IMR-90 (cell line): ENCODE measurements around the gene PODXL2. TPM values are rescaled to one million over a fixed set of nuclear protein-coding genes. Genes with fewer than 3 reads are reported as not detected.

Experiments used
- ATAC-seq: fragments of 200-7000 bp; cut with Tn5 transposase; 2 replicates; pipeline ENCODE4 v1.9.1; 2020; ENCODE audit warnings: low read depth, mild to moderate bottlenecking, moderate library complexity
- BruUV-seq: library from RNA; stranded (reverse); fragments of 400-500 nt; replicated peaks from 2 replicates; lab custom pipeline; 2021; lab: Mats Ljungman, UMichigan
- CTCF ChIA-PET: fragments of 300-600 bp; formaldehyde crosslinking; extraction: SDS; loops from one replicate; lab custom pipeline; 2021; ENCODE audit warnings: antibody characterized with exemption; lab: Yijun Ruan, JAX
- POLR2A ChIA-PET: fragments of 300-600 bp; sonication (Branson Sonifier 250); formaldehyde crosslinking; loops from one replicate; lab custom pipeline; 2022; ENCODE audit warnings: antibody characterized with exemption; ENCODE audit not compliant: unreplicated experiment; lab: Charles Lee
- DNase-seq: peaks from one replicate; pipeline ENCODE4 v3.0.0; 2013
- H2AFZ ChIP-seq: replicated peaks from 2 replicates; pipeline ENCODE3; 2013; ENCODE audit warnings: low read length, mild to moderate bottlenecking; ENCODE audit not compliant: poor library complexity
- H2AK5ac ChIP-seq: 2 replicates; pipeline ENCODE4 v1.6.1; 2013; ENCODE audit warnings: low read depth, low read length, inconsistent platforms
- H2AK9ac ChIP-seq: replicated peaks from 2 replicates; pipeline ENCODE3; 2013; ENCODE audit warnings: mild to moderate bottlenecking, low read depth, low read length, moderate library complexity; ENCODE audit not compliant: poor library complexity
- H2BK120ac ChIP-seq: 2 replicates; pipeline ENCODE4 v1.6.1; 2013; ENCODE audit warnings: low read depth, low read length, inconsistent platforms
- H2BK15ac ChIP-seq: 3 replicates; pipeline ENCODE4 v1.6.1; 2013; ENCODE audit warnings: low read depth, low read length, inconsistent platforms
- H2BK20ac ChIP-seq: 2 replicates; pipeline ENCODE4 v1.6.1; 2013; ENCODE audit warnings: low read depth, mild to moderate bottlenecking, inconsistent platforms, low read length, moderate library complexity
- H2BK5ac ChIP-seq: 2 replicates; pipeline ENCODE4 v1.6.1; 2013; ENCODE audit warnings: mild to moderate bottlenecking, low read depth, low read length, inconsistent platforms; ENCODE audit not compliant: poor library complexity, severe bottlenecking
- H3K14ac ChIP-seq: replicated peaks from 2 replicates; pipeline ENCODE4 v1.6.1; 2013; ENCODE audit warnings: low read depth, low read length, inconsistent platforms
- H3K18ac ChIP-seq: 2 replicates; pipeline ENCODE4 v1.6.1; 2013; ENCODE audit warnings: low read depth, low read length, control low read depth
- H3K23ac ChIP-seq: 2 replicates; pipeline ENCODE4 v1.6.1; 2013; ENCODE audit warnings: low read depth, low read length, inconsistent platforms
- H3K27ac ChIP-seq: 2 replicates; pipeline ENCODE4 v1.5.1; 2013; ENCODE audit warnings: mild to moderate bottlenecking, control low read depth, low read length; ENCODE audit not compliant: insufficient read depth
- H3K27me3 ChIP-seq: 2 replicates; pipeline ENCODE4 v1.6.1; 2013; ENCODE audit warnings: low read length; ENCODE audit not compliant: control insufficient read depth, insufficient read depth
- H3K36me3 ChIP-seq: 2 replicates; pipeline ENCODE4 v1.6.1; 2013; ENCODE audit warnings: low read length, mixed read lengths; ENCODE audit not compliant: control insufficient read depth, insufficient read depth
- H3K4ac ChIP-seq: 2 replicates; pipeline ENCODE4 v1.6.1; 2013; ENCODE audit warnings: low read depth, low read length, inconsistent platforms
- H3K4me1 ChIP-seq: 2 replicates; pipeline ENCODE4 v1.6.1; 2013; ENCODE audit warnings: low read length, mixed read lengths; ENCODE audit not compliant: control insufficient read depth, insufficient read depth
- H3K4me2 ChIP-seq: 2 replicates; pipeline ENCODE4 v1.6.1; 2013; ENCODE audit warnings: low read depth, mild to moderate bottlenecking, control low read depth, low read length, moderate library complexity
- H3K4me3 ChIP-seq: 2 replicates; pipeline ENCODE4 v1.5.1; 2013; ENCODE audit warnings: low read depth, mild to moderate bottlenecking, control low read depth, low read length, moderate library complexity; ENCODE audit not compliant: insufficient read depth
- H3K56ac ChIP-seq: 2 replicates; pipeline ENCODE4 v1.6.1; 2013; ENCODE audit warnings: low read length, inconsistent platforms; ENCODE audit not compliant: insufficient read depth; ENCODE audit errors: extremely low read depth
- H3K79me1 ChIP-seq, 2 experiments: 2 replicates each; pipeline ENCODE4 v1.6.1; 2013; ENCODE audit warnings: low read length in 2 of 2, inconsistent platforms in 1 of 2, low read depth in 1 of 2
- H3K9ac ChIP-seq: 2 replicates; pipeline ENCODE4 v1.6.1; 2013; ENCODE audit warnings: low read depth, low read length, control low read depth
- H3K9me1 ChIP-seq: 2 replicates; pipeline ENCODE4 v1.6.1; 2013; ENCODE audit warnings: low read length, inconsistent platforms; ENCODE audit not compliant: insufficient read depth
- H3K9me3 ChIP-seq: 2 replicates; pipeline ENCODE4 v1.6.1; 2013; ENCODE audit warnings: low read length; ENCODE audit not compliant: control insufficient read depth, insufficient read depth
- H4K20me1 ChIP-seq: 2 replicates; pipeline ENCODE4 v1.6.1; 2013; ENCODE audit warnings: low read length, inconsistent platforms; ENCODE audit not compliant: insufficient read depth
- H4K5ac ChIP-seq: 2 replicates; pipeline ENCODE4 v1.6.1; 2013; ENCODE audit warnings: mild to moderate bottlenecking, low read depth, low read length, control low read depth
- H4K8ac ChIP-seq, 2 experiments: 2 replicates each; pipeline ENCODE4 v1.6.1; 2013; ENCODE audit warnings: low read depth in 2 of 2, low read length in 2 of 2, control low read depth in 1 of 2, inconsistent platforms in 1 of 2
- H4K91ac ChIP-seq: 2 replicates; pipeline ENCODE4 v1.6.1; 2013; ENCODE audit warnings: low read depth, low read length, inconsistent platforms; ENCODE audit not compliant: insufficient read depth
- BHLHE40 ChIP-seq: fragments of 150-350 bp; IDR thresholded peaks from 2 replicates; pipeline ENCODE4 v1.6.1; 2016; ENCODE audit warnings: mild to moderate bottlenecking, low read depth, low read length
- CEBPB ChIP-seq: IDR thresholded peaks from 2 replicates; pipeline ENCODE4 v1.6.1; 2012; ENCODE audit warnings: low read depth, low read length, improper control_type of control experiment
- FOS ChIP-seq: fragments of 150-350 bp; IDR thresholded peaks from 2 replicates; pipeline ENCODE4 v1.6.1; 2016; ENCODE audit warnings: low read depth, low read length
- MAFK ChIP-seq: IDR thresholded peaks from 2 replicates; pipeline ENCODE4 v1.6.1; 2012; ENCODE audit warnings: low read depth, low read length, improper control_type of control experiment
- MAZ ChIP-seq: IDR thresholded peaks from 2 replicates; pipeline ENCODE4 v1.6.1; 2012; ENCODE audit warnings: low read depth, mild to moderate bottlenecking, low read length, improper control_type of control experiment, moderate library complexity, borderline replicate concordance
- MXI1 ChIP-seq: IDR thresholded peaks from 2 replicates; pipeline ENCODE4 v1.6.1; 2012; ENCODE audit warnings: low read depth, mild to moderate bottlenecking, low read length, moderate library complexity, borderline replicate concordance
- NFE2L2 ChIP-seq: fragments of 150-350 bp; IDR thresholded peaks from 2 replicates; pipeline ENCODE4 v1.6.1; 2016; ENCODE audit warnings: low read depth, mild to moderate bottlenecking, low read length
- POLR2A ChIP-seq: IDR thresholded peaks from 2 replicates; pipeline ENCODE4 v1.6.1; 2012; ENCODE audit warnings: mild to moderate bottlenecking, low read depth, low read length
- RAD21 ChIP-seq: IDR thresholded peaks from 2 replicates; pipeline ENCODE4 v1.6.1; 2012; ENCODE audit warnings: low read length, improper control_type of control experiment
- RCOR1 ChIP-seq: IDR thresholded peaks from 2 replicates; pipeline ENCODE4 v1.6.1; 2012; ENCODE audit warnings: mild to moderate bottlenecking, low read length, improper control_type of control experiment; ENCODE audit not compliant: insufficient replicate concordance
- RFX5 ChIP-seq: IDR thresholded peaks from 2 replicates; pipeline ENCODE4 v1.8.0; 2012; ENCODE audit warnings: low read depth, mild to moderate bottlenecking, low read length, moderate library complexity
- SMC3 ChIP-seq: fragments of 150-350 bp; IDR thresholded peaks from 2 replicates; pipeline ENCODE4 v1.6.1; 2016; ENCODE audit warnings: low read depth, mild to moderate bottlenecking, antibody characterized with exemption, low read length, moderate library complexity
- USF2 ChIP-seq: fragments of 150-350 bp; IDR thresholded peaks from 2 replicates; pipeline ENCODE4 v1.6.1; 2017; ENCODE audit warnings: mild to moderate bottlenecking, antibody characterized with exemption, low read length, low read depth
- WGBS, 2 experiments: methylation state at CpG; one replicate each; pipeline versions ENCODE4 v1.1.5 to v1.1.7; 2013; ENCODE audit warnings: missing lambda C conversion rate in 2 of 2; ENCODE audit not compliant: insufficient read length in 1 of 2; ENCODE audit errors: extremely low coverage in 2 of 2; 5-methylcytosine and 5-hydroxymethylcytosine counted together
- dilution Hi-C: fragments of 300-500 bp; cut with HindIII; formaldehyde crosslinking; loops from one replicate; pipeline ENCODE4 v1.14.3; 2018; ENCODE audit warnings: low sequenced_read_pairs; ENCODE audit not compliant: unreplicated experiment
- in situ Hi-C: fragments of 300-500 bp; cut with MboI; formaldehyde crosslinking; loops from 3 replicates; pipeline ENCODE4 v1.14.3; 2019; ENCODE audit warnings: low sequenced_read_pairs, inconsistent platforms, mixed read lengths
- intact Hi-C: fragments of 100-400 bp; cut with micrococcal nuclease; formaldehyde crosslinking; loops from 2 replicates; pipeline ENCODE4 v1.10.0; 2022
- polyA plus RNA-seq, 3 experiments: library from polyadenylated mRNA; depleted of rRNA; stranded (reverse); fragments of >200 nt; gene quantifications; 2 replicates each; pipeline ENCODE4 v1.2.3, GENCODE V29; 2012; ENCODE audit warnings: low replicate concordance in 1 of 3
- total RNA-seq: library from RNA; depleted of rRNA; stranded (reverse); fragments of >200 nt; gene quantifications from 2 replicates; pipeline ENCODE4 v1.2.3, GENCODE V29; 2012
- TF ChIP-seq, protein P1 (sequence below): conservative IDR thresholded peaks from 2 replicates; pipeline ENCODE4 v1.5.1; 2012; ENCODE audit warnings: mild to moderate bottlenecking, low read depth, low read length, improper control_type of control experiment

The PODXL2 gene
- total and polyA plus RNA-seq, 2 of the 4 experiments (the other 2 are of a cell fraction): 1.6 to 5.4 TPM

DNA sequence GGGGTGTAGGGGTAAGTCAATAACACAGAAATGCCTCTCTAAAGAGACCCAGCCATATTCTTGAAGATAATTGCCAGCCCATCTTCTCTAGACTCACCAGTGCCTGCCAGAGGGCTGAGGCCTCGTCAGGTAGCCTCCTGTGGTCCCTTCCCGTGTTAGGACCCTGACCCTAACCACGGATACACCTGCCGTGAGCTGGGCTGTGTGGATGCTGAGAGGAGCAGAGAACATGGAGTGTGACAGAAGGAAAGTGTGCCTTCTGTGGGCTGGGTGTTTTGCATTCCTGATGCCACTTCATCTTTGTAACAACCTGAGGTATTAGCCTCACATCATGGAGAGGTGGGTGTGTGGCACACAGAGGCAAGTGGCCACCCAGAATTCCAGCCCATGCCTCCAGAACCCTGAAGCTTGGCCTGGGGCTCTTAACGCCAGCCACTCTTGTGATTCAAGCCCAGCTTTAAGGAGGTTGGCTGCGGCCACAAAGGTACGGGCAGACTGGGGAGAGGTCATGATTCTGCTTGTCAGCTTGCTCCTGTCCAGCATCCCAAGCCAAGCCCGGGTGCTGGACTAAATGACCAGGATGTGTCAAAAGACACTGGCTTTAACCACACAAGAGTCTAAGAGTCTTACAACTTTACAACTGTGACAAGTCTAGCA lies 22.7 kb downstream of the PODXL2 start:
- ATAC-seq: no peak

More for the DNA sequence above, 22.7 kb downstream of the PODXL2 start:
- no peaks in the 10 kb centered on the region for H3K9me1 ChIP-seq
- in situ Hi-C loops: loop anchor here (10.0 kb wide), 1 partner anchor 313 kb away; no protein-coding TSS in a partner anchor
- H2BK5ac ChIP-seq: no peak overlapping the region
- no peak overlapping the region for H3K14ac ChIP-seq
- 93% methylated on average over 3 of the region's 8 CpGs; no CpG with 5 or more reads in 1 of the 2 experiments for WGBS, 2 experiments
- dilution Hi-C loops: no loop called here
- TF ChIP-seq, protein P1, sequence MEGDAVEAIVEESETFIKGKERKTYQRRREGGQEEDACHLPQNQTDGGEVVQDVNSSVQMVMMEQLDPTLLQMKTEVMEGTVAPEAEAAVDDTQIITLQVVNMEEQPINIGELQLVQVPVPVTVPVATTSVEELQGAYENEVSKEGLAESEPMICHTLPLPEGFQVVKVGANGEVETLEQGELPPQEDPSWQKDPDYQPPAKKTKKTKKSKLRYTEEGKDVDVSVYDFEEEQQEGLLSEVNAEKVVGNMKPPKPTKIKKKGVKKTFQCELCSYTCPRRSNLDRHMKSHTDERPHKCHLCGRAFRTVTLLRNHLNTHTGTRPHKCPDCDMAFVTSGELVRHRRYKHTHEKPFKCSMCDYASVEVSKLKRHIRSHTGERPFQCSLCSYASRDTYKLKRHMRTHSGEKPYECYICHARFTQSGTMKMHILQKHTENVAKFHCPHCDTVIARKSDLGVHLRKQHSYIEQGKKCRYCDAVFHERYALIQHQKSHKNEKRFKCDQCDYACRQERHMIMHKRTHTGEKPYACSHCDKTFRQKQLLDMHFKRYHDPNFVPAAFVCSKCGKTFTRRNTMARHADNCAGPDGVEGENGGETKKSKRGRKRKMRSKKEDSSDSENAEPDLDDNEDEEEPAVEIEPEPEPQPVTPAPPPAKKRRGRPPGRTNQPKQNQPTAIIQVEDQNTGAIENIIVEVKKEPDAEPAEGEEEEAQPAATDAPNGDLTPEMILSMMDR: no peak
- no peak for TF ChIP-seq BHLHE40
- TF ChIP-seq RFX5: no peak
- no peak for TF ChIP-seq FOS
- no peak for TF ChIP-seq USF2
- no peak for TF ChIP-seq SMC3
- no peak for TF ChIP-seq MAFK
- TF ChIP-seq MXI1: no peak
- TF ChIP-seq CEBPB: no peak
- no peak for TF ChIP-seq RCOR1
- TF ChIP-seq MAZ: no peak
- TF ChIP-seq POLR2A: no peak
- TF ChIP-seq RAD21: no peak
- TF ChIP-seq NFE2L2: no peak
- H3K4me2 ChIP-seq: no peak overlapping the region
- no peak overlapping the region for H2AK5ac ChIP-seq
- H2BK20ac ChIP-seq: no peak overlapping the region
- no peaks in the 10 kb centered on the region for H3K79me1 ChIP-seq
- peaks cover 6% of the 10 kb centered on the region for H3K4me1 ChIP-seq
- H3K9ac ChIP-seq: no peak overlapping the region
- no peaks in the 10 kb centered on the region for H3K36me3 ChIP-seq
- H3K4ac ChIP-seq: no peak overlapping the region
- H2AFZ ChIP-seq: peak overlapping the region; percentile 68
- ChIA-PET POLR2A (no interaction called here), CTCF (interaction anchor here (1.6 kb wide), 1 partner anchor 308 kb away, joined by 5 read pairs; no protein-coding TSS in a partner anchor)
- H3K56ac ChIP-seq: no peak overlapping the region
- intact Hi-C loops: loop anchor here (1.0 to 5.0 kb wide), 5 partner anchors 39 to 481 kb away; partner anchors contain the start of gene SEC61A1
- H3K27ac ChIP-seq: no peak overlapping the region
- H4K91ac ChIP-seq: no peak overlapping the region
- no peak overlapping the region for H3K18ac ChIP-seq
- H3K4me3 ChIP-seq: no peak overlapping the region
- H3K9me3 ChIP-seq: no peaks in the 10 kb centered on the region
- no peak overlapping the region for H4K5ac ChIP-seq
- H3K27me3 ChIP-seq: peaks cover 10% of the 10 kb centered on the region
- no peak overlapping the region for H2BK120ac ChIP-seq
- no peak for DNase-seq
- H4K8ac ChIP-seq: no peak overlapping the region
- no peak overlapping the region for H2AK9ac ChIP-seq
- no peaks in the 10 kb centered on the region; the same call in 1 of the 2 replicates for H4K20me1 ChIP-seq
- no peak overlapping the region for H2BK15ac ChIP-seq
- no peak overlapping the region for H3K23ac ChIP-seq
- no TSS peak for BruUV-seq
